Psoas muscle (tissue), 8 donors: ENCODE data around the gene SH2D3C. TPM values are rescaled to one million over a fixed set of nuclear protein-coding genes. Genes with fewer than 3 reads are reported as not detected.
A peak's percentile ranks its signal among the peaks of the same experiment; 100 is the strongest.

Experiments
- ATAC-seq, 4 donors: fragments of 200-7000 bp; cut with Tn5 transposase; one replicate each; pipeline ENCODE4 v1.9.1; 2020; ENCODE audit warnings: moderate library complexity in 3 of 4, mild to moderate bottlenecking in 2 of 4
- DNase-seq, 2 donors: peaks; one replicate each; pipeline ENCODE4 v3.0.0-alpha.2; 2020
- H3K27ac ChIP-seq: fragments of 200-600 bp; one replicate; pipeline ENCODE4 v1.8.0; 2022
- H3K27me3 ChIP-seq, 3 donors: fragments of 200-600 bp in 1 of 3; one replicate each; pipeline versions ENCODE4 v1.6.1 to v1.8.0; 2013 to 2022; ENCODE audit warnings: low read length in 2 of 3, mild to moderate bottlenecking in 2 of 3, moderate library complexity in 1 of 3; ENCODE audit not compliant: insufficient read depth in 3 of 3
- H3K36me3 ChIP-seq, 2 donors: fragments of 200-600 bp in 1 of 2; one replicate each; pipeline versions ENCODE4 v1.6.1 to v1.8.0; 2013 to 2022; ENCODE audit warnings: low read depth in 1 of 2, mild to moderate bottlenecking in 1 of 2, moderate library complexity in 1 of 2; ENCODE audit not compliant: insufficient read depth in 1 of 2
- H3K4me1 ChIP-seq: fragments of 200-600 bp; one replicate; pipeline ENCODE4 v1.8.0; 2022
- H3K4me3 ChIP-seq: fragments of 200-600 bp; one replicate; pipeline ENCODE4 v1.8.0; 2022; ENCODE audit warnings: mild to moderate bottlenecking
- H3K9me3 ChIP-seq: fragments of 200-600 bp; one replicate; pipeline ENCODE4 v1.8.0; 2022
- CTCF ChIP-seq: fragments of 200-600 bp; IDR thresholded peaks from one replicate; pipeline ENCODE4 v1.8.0; 2022; ENCODE audit warnings: antibody characterized with exemption
- WGBS, 3 donors: extraction: QIAGEN DNeasy Blood & Tissue Kit; methylation state at CpG; one replicate each; pipeline versions ENCODE4 v1.1.6 to v1.1.7; 2013; 5-methylcytosine and 5-hydroxymethylcytosine counted together
- intact Hi-C, 2 donors: fragments of 100-400 bp; cut with DNase I; formaldehyde crosslinking; loops; one replicate each; pipeline versions ENCODE4 v1.11.0 to v1.14.2; 2022
- polyA plus RNA-seq, 3 donors: library from polyadenylated mRNA; stranded (reverse); fragments of 200-250 nt; gene quantifications; one replicate each; pipeline ENCODE4 v1.2.3, GENCODE V29; 2013
- total RNA-seq, 4 donors: library from RNA; stranded (reverse); fragmentation: NEBNext Ultra II Directional in 2 of 4; extraction: Animal tissue kit (Norgen Biotek cat#: 25700) in 2 of 4; gene quantifications; one replicate each; pipeline versions ENCODE4 v1.2.1 to v1.2.4, GENCODE V29; 2021 to 2023
- donor health status: healthy with polysubstance abuse.
- donor health status: DM: no; HTN: no; CAD: no; lungs with moderate emphysema.
- donor health status: Bipolar disorder and iron deficiency.
- donor health status: healthy.
- donor health status: DM: yes; HTN: yes; CAD: no.
- donor health status: DM: no; HTN: no; CAD: no.
- donor health status: DM: no; HTN: no; CAD: no.
- donor health status: DM: yes; HTN: yes; CAD: no.

SH2D3C gene
- total and polyA plus RNA-seq, 7 donors = 5.3 to 12.0 (median 10.0) TPM

GRCh38 chr9:127818574-127818973, 40.1 kb upstream of the SH2D3C start:
- intact Hi-C loops = no loop called here
- no peak overlapping the region for H3K4me3 ChIP-seq
- H3K9me3 ChIP-seq = no peaks in the 10 kb centered on the region
- DNase-seq (no peak), ATAC-seq (no peak)
- WGBS, 3 donors = 90 to 91% (median 90%) methylated on average over 9 to 11 of the region's 11 CpGs
- H3K27ac ChIP-seq = peak overlapping the region; percentile 78
- no peaks in the 10 kb centered on the region for H3K27me3 ChIP-seq
- H3K36me3 ChIP-seq = peaks cover 3 to 80% of the 10 kb centered on the region in 2 donors
- TF ChIP-seq CTCF = no peak
- peaks cover 23% of the 10 kb centered on the region for H3K4me1 ChIP-seq

- no peak for TF ChIP-seq CTCF
- no peaks in the 10 kb centered on the region for H3K27me3 ChIP-seq
- H3K36me3 ChIP-seq = peaks cover 3 to 83% of the 10 kb centered on the region in 2 donors
- DNase-seq = peak in 1 of 2 donors; percentile 68
- H3K9me3 ChIP-seq = no peaks in the 10 kb centered on the region
- intact Hi-C loops = no loop called here
- ATAC-seq = peak; percentile 62 to 84 (median 68)
- WGBS, 3 donors = 29 to 46% (median 38%) methylated on average over 17 of the region's 17 CpGs
- no peak overlapping the region for H3K4me3 ChIP-seq
- peaks cover 23% of the 10 kb centered on the region for H3K4me1 ChIP-seq
- peak overlapping the region; percentile 78 for H3K27ac ChIP-seq
Observed at GRCh38 chr9:127817881-127818434, 39.5 kb upstream of the SH2D3C start.

- 88 to 90% (median 89%) methylated on average over 8 of the region's 8 CpGs for WGBS, 3 donors
- no peaks in the 10 kb centered on the region for H3K9me3 ChIP-seq
- H3K4me3 ChIP-seq = no peak overlapping the region
- intact Hi-C loops = no loop called here
- peaks cover 19% of the 10 kb centered on the region for H3K4me1 ChIP-seq
- H3K27me3 ChIP-seq = no peaks in the 10 kb centered on the region
- DNase-seq (no peak), ATAC-seq (peak in 1 of 4 donors; percentile 6)
- H3K36me3 ChIP-seq = peaks cover 3 to 95% of the 10 kb centered on the region in 2 donors
- peak overlapping the region; percentile 78 for H3K27ac ChIP-seq
- TF ChIP-seq CTCF = no peak
Observed at GRCh38 chr9:127816728-127817127, 38.3 kb upstream of the SH2D3C start.

GRCh38 chr9:127816362-127816725, 37.9 kb upstream of the SH2D3C start:
- Histone ChIP-seq H3K4me3 (no peak overlapping the region), H3K4me1 (peaks cover 19% of the 10 kb centered on the region), H3K36me3 (peaks cover 3 to 97% of the 10 kb centered on the region in 2 donors), H3K27me3 (no peaks in the 10 kb centered on the region), H3K9me3 (no peaks in the 10 kb centered on the region), H3K27ac (no peak overlapping the region)
- no peak for TF ChIP-seq CTCF
- intact Hi-C loops = no loop called here
- DNase-seq (no peak), ATAC-seq (no peak)
- 56 to 63% (median 62%) methylated on average over 3 of the region's 3 CpGs for WGBS, 3 donors
